Left ventricle myocardium inferior (tissue), 1 donor: ENCODE measurements around the gene HOXB9. TPM values are rescaled to one million over a fixed set of nuclear protein-coding genes. Genes with fewer than 3 reads are reported as not detected.

ENCODE experiments used
- DNase-seq: peaks from one replicate; pipeline ENCODE4 v3.0.0-alpha.2; 2020
- H3K27ac ChIP-seq: fragments of 200-600 bp; replicated peaks from 2 replicates; pipeline ENCODE4 v1.8.0; 2021
- H3K27me3 ChIP-seq: fragments of 200-600 bp; 2 replicates; pipeline ENCODE4 v1.8.0; 2021; ENCODE audit warnings: low read depth
- H3K36me3 ChIP-seq: fragments of 200-600 bp; 2 replicates; pipeline ENCODE4 v1.8.0; 2021
- H3K4me1 ChIP-seq: fragments of 200-600 bp; 2 replicates; pipeline ENCODE4 v1.8.0; 2021
- H3K4me3 ChIP-seq: fragments of 200-600 bp; 2 replicates; pipeline ENCODE4 v1.8.0; 2021; ENCODE audit warnings: mild to moderate bottlenecking, moderate library complexity
- H3K9me3 ChIP-seq: fragments of 200-600 bp; replicated peaks from 2 replicates; pipeline ENCODE4 v1.8.0; 2021
- CTCF ChIP-seq: fragments of 200-600 bp; IDR thresholded peaks from 2 replicates; pipeline ENCODE4 v1.8.0; 2021; ENCODE audit warnings: antibody characterized with exemption, mild to moderate bottlenecking, borderline replicate concordance
- intact Hi-C: fragments of 100-400 bp; cut with micrococcal nuclease; formaldehyde crosslinking; loops from one replicate; pipeline ENCODE4 v1.11.0; 2022
- long read RNA-seq: library from polyadenylated mRNA; unstranded; transcript quantifications from one replicate; pipeline ENCODE4 v2.0.0, GENCODE V29; 2021
- total RNA-seq: library from RNA; stranded (reverse); fragmentation: NEBNext Ultra II Directional; extraction: Animal tissue kit (Norgen Biotek cat#: 25700); gene quantifications from one replicate; pipeline ENCODE4 v1.2.1, GENCODE V29; 2021
- donor health status: DM: no; HTN: yes; CAD: no; lungs with severe emphysema.

HOXB9 gene
- total RNA-seq: not detected
- long read RNA-seq: 0 reads

- H3K4me3 ChIP-seq: peak within 1 kb of the TSS; percentile 58
- TF ChIP-seq CTCF: no peak
- intact Hi-C loops: no loop called here
- H3K36me3 ChIP-seq: no peaks in the 10 kb centered on the region
- H3K4me1 ChIP-seq: peaks cover 24% of the 10 kb centered on the region
- peaks cover 100% of the 10 kb centered on the region for H3K27me3 ChIP-seq
- no peak for DNase-seq
- H3K27ac ChIP-seq: no peak within 1 kb of the TSS
- no peaks in the 10 kb centered on the region for H3K9me3 ChIP-seq
Measured at GRCh38 chr17:48626245-48627117, at the start of gene HOXB9. HOXB9 (minus strand) TSS chr17:48626358; CDS start chr17:48626269, 89 bp downstream.

GRCh38 chr17:48672340-48672739 is 46.2 kb upstream of the HOXB9 start:
- no peak for TF ChIP-seq CTCF
- H3K27ac ChIP-seq: no peak overlapping the region
- H3K27me3 ChIP-seq: peaks cover 96% of the 10 kb centered on the region

GRCh38 chr17:48671697-48672171 is 45.6 kb upstream of the HOXB9 start:
- H3K4me1 ChIP-seq: peaks cover 10% of the 10 kb centered on the region
- intact Hi-C loops: loop anchor here (10.0 kb wide), 2 partner anchors 213 to 363 kb away; no protein-coding TSS in a partner anchor
- DNase-seq: peak; percentile 84
- H3K27ac ChIP-seq: no peak overlapping the region
- H3K36me3 ChIP-seq: no peaks in the 10 kb centered on the region
- peaks cover 96% of the 10 kb centered on the region for H3K27me3 ChIP-seq
- peak; percentile 91 for TF ChIP-seq CTCF
- H3K4me3 ChIP-seq: peak overlapping the region; percentile 56
- H3K9me3 ChIP-seq: no peaks in the 10 kb centered on the region

More at GRCh38 chr17:48672340-48672739, 46.2 kb upstream of the HOXB9 start:
- intact Hi-C loops: loop anchor here (10.0 kb wide), 2 partner anchors 212 to 362 kb away; no protein-coding TSS in a partner anchor
- H3K9me3 ChIP-seq: no peaks in the 10 kb centered on the region
- H3K36me3 ChIP-seq: no peaks in the 10 kb centered on the region
- H3K4me3 ChIP-seq: peak overlapping the region; percentile 56
- peaks cover 10% of the 10 kb centered on the region for H3K4me1 ChIP-seq
- DNase-seq: no peak

GRCh38 chr17:48663134-48663924 is 37.2 kb upstream of the HOXB9 start:
- Histone ChIP-seq H3K4me1 (no peaks in the 10 kb centered on the region), H3K4me3 (no peak overlapping the region), H3K27ac (no peak overlapping the region), H3K36me3 (no peaks in the 10 kb centered on the region), H3K9me3 (no peaks in the 10 kb centered on the region), H3K27me3 (peaks cover 99% of the 10 kb centered on the region)
- TF ChIP-seq CTCF: no peak
- intact Hi-C loops: no loop called here
- DNase-seq: no peak

- Histone ChIP-seq H3K36me3 (no peaks in the 10 kb centered on the region), H3K27ac (no peak overlapping the region), H3K4me3 (no peak overlapping the region), H3K9me3 (no peaks in the 10 kb centered on the region), H3K27me3 (peaks cover 70% of the 10 kb centered on the region), H3K4me1 (no peaks in the 10 kb centered on the region)
- no peak for TF ChIP-seq CTCF
- intact Hi-C loops: no loop called here
- no peak for DNase-seq
Measured at GRCh38 chr17:48655913-48656312, 29.8 kb upstream of the HOXB9 start.
